HG03558 (cell line): ENCODE data around the gene CCT4.

ENCODE experiments used
- ATAC-seq: cut with Tn5 transposase; IDR thresholded peaks from one replicate; pipeline ENCODE4 v1.9.1; 2021; ENCODE audit warnings: moderate number of reproducible peaks; ENCODE audit not compliant: unreplicated experiment; ENCODE audit errors: extremely low read depth

Gene CCT4

DNA sequence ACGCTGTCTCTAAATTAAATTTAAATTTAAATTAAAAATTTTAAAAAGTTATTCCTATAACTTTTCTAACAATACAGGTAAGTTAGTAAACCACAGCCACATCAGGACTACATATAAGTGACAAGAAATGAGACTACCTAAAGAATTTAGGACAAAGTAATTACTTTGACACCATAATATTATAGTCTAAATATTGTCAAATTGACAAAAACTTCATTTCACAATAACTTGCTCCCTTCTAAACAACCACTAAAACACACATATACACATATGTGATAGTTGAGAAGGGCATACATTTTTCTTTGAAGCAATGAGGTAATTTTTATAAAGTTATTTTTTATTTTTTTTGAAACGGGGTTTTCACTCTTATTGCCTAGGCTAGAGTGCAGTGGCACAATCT lies 66.2 kb downstream of the CCT4 start:
- no peak for ATAC-seq
